GM19240 (cell line): Measurements from ENCODE around the gene MRPS35.
"Not testable (repeated sequence)": the region's sequence is repeated elsewhere in the genome, so short reads cannot be mapped to it uniquely, and the experiment has no call there.

Experiments used
- DNase-seq: peaks from one replicate; pipeline ENCODE4 v3.0.0; 2011; ENCODE audit warnings: low spot score; ENCODE audit not compliant: insufficient read length

MRPS35 gene

DNA sequence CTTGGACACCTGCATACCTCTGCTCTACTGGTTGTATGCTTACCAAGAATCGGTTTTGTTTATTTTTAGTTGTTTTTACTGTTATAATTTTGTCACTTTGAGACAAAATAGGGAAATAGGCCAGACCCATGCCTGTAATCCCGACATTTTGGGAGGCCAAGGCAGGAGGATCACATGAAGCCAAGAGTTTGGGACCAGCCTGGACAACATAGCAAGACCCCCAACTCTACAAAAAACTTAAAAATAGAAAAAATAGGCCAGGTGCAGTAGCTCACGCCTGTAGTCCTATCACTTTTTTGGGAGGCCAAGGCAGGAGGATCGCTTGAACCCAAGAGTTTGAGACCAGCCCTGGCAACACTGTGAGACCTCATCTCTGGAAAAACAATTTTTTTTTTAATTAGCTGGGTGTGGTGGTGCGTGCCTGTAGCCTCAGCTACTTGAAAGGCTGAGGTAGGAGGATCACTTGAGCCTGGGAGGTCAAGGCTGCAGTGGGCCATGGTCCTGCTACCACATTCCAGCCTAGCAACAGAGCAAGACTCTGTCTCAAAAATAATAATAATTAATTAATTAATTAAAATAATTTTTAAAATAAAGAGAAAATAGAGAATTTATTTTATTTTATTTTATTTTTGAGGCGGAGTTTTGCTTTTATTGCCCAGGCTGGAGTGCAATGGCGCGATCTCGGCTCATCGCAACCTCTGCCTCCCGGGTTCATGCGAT lies 1.3 kb upstream of the MRPS35 start:
- DNase-seq, result no peak

DNA sequence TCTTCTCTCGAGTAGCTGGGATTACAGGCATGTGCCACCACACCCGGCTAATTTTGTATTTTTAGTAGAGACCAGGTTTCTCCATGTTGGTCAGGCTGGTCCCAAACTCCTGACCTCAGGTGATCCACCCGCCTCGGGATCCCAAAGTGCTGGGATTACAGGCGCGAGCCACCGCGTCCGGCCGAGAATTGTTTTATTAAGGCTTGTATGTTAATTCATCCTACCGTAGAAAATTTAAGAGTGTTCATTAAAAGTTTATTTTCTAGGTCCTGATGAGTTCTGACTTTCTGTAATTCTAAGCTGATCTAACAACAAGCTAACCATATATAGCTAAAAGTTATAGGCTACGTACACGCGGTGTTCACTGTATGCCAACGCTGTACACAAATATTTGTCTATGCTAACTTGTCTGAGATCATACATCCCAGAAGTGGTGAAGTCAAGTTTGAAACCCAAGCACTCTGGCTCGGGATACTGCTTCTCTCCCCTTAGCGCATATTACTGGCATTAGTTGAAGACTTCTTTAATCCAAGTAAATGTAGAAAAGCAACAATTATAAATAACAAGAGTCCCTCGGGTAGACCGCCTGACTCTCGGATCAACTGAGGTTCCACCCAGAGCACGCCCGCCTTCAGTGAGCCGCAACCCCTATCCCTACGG lies 570 bp upstream of the MRPS35 start:
- DNase-seq, result no peak

DNA sequence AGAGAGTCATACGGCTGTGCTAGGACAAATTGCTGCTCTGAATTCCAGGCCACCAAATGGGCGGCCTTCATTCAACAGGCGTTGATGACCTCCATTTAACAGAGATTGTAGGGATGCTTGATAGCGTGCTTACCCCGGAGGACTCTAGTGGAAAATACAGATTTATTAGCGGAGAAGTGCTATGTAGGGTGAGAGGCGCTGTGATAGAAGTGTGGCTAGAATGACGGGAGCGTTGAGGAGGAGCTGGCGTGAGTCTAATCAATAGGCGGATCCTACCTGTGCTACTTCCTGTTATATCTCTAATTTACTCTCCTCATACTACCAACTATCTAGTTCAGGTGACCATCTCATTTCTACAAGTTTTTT lies 668 bp downstream of the MRPS35 start:
- DNase-seq, result no peak

DNA sequence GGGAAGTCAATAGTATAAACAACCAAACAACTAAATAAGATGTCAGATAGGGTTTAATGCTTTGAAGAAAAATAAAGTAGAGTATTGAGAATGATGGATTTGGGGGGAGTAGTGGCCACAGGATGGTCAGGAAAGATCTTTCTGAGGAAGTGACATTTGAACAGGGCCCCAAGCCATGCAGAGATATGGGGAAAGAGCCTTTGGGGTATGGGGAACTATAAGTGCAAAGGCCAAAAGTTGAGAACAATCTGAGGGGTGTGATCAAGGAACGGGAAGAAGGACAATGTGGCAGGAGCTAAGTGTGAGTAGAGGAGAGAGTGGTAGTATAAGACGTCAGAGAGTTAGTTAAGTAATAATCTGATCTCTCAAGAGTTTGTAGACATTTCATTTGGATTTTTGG lies 1.3 kb downstream of the MRPS35 start:
- no peak for DNase-seq

DNA sequence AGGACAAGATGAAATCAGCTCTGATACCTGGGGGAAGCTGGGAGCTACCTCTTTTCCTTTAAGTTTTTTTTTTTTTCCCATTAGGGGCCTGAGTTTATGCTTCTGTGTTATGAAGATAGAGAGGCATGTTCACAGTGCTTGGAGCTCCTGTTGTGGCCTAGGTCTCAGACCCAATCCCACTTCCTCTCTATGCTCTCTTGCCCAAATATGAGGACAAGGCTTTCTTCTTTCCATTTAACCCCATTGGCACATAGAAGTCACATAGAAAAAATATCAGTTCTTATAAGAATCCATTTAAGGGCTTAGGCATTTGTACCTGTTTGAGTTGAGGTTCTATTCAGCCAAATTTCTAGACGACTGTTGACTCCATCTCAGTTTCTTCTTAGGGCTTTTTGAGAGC lies 12.6 kb downstream of the MRPS35 start:
- no peak for DNase-seq

DNA sequence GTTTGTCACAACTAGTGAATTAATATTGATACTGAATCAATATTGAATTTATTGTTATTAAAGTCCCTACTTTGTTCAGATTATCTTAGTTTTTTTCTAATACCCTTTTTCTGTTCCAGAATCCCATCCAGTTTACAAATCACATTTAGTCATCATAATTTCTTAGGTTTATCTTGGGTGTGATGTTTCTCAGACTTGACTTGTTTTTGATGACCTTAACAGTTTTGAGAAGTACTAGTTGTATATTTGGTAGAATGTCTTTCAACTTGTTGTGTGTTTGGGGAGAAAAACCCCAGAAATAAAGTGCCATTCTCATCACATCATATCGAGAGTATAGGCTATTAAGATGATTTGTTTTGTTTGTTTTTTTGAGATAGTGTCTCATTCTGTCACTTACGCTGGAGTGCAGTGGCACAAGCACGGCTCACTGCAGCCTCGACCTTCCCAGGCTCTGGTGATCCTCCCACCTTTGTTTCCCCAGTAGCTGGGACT lies 19.5 kb downstream of the MRPS35 start:
- DNase-seq, result no peak

GRCh38 chr12:27732281-27732680 lies 21.6 kb downstream of the MRPS35 start:
- no peak for DNase-seq

- no peak for DNase-seq
Observed at GRCh38 chr12:27733052-27733656, 22.5 kb downstream of the MRPS35 start.

- DNase-seq, result no peak
Observed at GRCh38 chr12:27733791-27734190, 23.2 kb downstream of the MRPS35 start.

- DNase-seq, result not testable (repeated sequence)
Observed at GRCh38 chr12:27734321-27734720, 23.7 kb downstream of the MRPS35 start.

- no peak for DNase-seq
Observed at GRCh38 chr12:27743601-27744000, 33.0 kb downstream of the MRPS35 start.

GRCh38 chr12:27745734-27746133 lies 35.1 kb downstream of the MRPS35 start:
- not testable (repeated sequence) for DNase-seq

DNA sequence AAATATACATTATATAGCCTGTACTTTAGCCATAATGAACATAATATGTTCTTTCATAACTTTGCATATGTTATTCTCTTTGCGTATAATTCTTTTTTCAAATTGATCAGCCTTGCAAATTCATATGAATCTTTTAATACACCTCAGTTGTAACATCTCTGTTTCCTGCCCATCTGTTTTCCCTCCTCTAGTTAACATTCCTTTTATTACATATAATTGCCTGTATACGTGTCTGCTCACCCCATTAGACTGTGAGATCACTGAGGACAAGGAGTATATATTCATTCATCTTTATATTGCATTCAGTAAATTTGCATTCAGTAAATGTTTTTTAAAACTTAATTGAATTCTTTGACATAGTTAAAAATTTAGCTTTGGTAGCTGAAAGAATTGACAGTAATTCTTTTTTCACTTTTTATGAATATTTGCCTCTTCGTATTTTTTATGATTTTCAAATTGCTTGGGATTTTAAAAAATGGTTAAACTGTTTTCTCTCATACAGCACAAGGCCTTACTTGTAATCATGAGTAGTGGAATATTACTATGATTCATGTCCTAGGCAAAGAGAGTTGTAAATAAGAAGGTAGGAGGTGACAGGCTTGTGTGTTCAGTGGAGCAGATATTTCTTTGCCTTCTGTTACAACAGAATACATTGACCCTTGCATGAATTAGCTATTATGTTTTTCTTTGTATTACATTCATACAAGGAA lies 36.6 kb downstream of the MRPS35 start:
- DNase-seq, result no peak

DNA sequence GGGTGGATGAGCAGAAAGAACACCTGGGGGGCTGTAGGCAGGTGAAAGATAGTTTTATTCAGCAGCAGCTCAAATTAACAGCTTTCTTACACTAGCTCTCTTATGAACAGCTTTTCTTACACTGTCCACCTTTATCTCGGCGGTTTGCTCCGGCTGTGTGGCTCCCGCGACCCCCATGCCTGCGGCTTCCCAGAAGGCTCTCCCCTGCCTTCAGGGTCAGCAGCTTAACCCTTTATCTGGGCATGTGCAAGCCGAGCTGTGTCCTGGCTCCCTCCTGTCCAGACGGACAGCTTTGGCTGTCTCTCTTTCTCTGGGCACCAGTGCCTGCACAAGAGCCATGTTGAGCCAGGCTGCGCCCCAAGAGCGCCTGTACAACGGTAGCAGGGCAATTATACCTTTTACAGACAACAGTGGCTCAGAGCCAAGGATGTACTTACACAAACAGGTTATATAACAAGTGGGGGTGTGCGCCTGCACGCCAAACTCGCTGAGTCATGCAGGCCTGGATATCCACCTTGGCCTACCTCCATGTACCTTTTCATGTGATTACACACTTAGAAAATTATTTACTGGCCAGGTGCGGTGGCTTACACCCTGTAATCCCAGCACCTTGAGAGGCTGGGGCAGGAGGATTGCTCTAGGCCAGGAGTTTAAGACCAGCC lies 40.9 kb downstream of the MRPS35 start:
- DNase-seq, result no peak

GRCh38 chr12:27754795-27755194 lies 44.2 kb downstream of the MRPS35 start:
- no peak for DNase-seq

GRCh38 chr12:27756670-27757195 lies 46.1 kb downstream of the MRPS35 start:
- no peak for DNase-seq

DNA sequence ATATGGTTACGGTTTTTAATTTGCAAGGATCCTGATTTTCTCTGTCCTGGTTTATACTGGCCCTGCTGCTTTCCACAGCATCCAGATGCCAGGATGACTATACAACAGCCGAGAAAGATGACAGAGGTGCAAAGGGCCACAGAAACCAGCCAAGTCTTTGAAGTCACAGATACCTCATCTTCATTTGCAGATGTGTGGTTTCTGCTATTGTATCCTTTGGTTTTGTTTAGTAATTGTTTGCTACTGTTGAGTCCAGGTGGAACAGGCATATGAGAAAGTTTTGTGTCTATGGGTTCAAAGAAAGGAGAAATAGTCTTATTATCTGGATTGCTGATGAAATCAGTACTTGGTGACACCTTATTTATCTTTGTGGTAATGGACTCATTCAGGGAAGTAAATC lies 52.1 kb downstream of the MRPS35 start:
- no peak for DNase-seq

DNA sequence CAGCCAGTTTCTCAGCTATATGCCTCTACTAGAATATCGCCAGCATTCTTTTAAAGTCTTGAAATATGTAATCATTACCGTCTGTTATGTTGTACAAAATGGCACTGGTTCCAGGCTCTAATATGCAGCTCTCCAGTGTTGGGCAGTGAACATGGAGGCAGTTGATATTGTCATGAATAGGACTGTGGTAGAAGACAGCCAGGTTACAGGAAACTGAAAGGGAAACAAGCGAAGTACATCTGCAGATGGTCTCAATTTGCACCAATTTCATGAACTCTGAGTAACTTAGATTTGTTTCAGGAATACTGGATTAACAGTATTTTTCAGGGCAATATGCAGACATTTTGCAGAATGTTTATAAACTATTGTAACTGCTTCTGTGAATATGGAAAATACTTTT lies 56.0 kb downstream of the MRPS35 start:
- no peak for DNase-seq

- no peak for DNase-seq
Observed at GRCh38 chr12:27769142-27769673, 58.6 kb downstream of the MRPS35 start.

GRCh38 chr12:27771481-27772327 lies 61.1 kb downstream of the MRPS35 start:
- no peak for DNase-seq
